Memory B cell (primary cell): ENCODE measurements around the gene LTBP3.

Experiments used
- ATAC-seq: fragments of 150-1000 bp; cut with Tn5 transposase; 2 replicates; pipeline ENCODE4 v1.10.0; 2021; ENCODE audit warnings: low read depth, mild to moderate bottlenecking, moderate library complexity
- DNase-seq, 2 donors: peaks; one replicate each; pipeline ENCODE4 v3.0.0; 2022; ENCODE audit warnings: low spot score in 2 of 2
- H3K27ac Mint-ChIP-seq: one replicate; pipeline ENCODE4 v1.8.0; 2022; ENCODE audit warnings: mild to moderate bottlenecking, moderate library complexity, mixed read lengths
- H3K27me3 Mint-ChIP-seq: one replicate; pipeline ENCODE4 v1.8.0; 2022; ENCODE audit warnings: mixed read lengths
- H3K36me3 Mint-ChIP-seq: one replicate; pipeline ENCODE4 v1.8.0; 2022; ENCODE audit warnings: mild to moderate bottlenecking, mixed read lengths
- H3K4me1 Mint-ChIP-seq: one replicate; pipeline ENCODE4 v1.8.0; 2022; ENCODE audit warnings: mixed read lengths
- H3K4me3 Mint-ChIP-seq: one replicate; pipeline ENCODE4 v1.8.0; 2022; ENCODE audit warnings: mild to moderate bottlenecking, moderate library complexity, mixed read lengths
- H3K9me3 Mint-ChIP-seq: one replicate; pipeline ENCODE4 v1.8.0; 2022; ENCODE audit warnings: mixed read lengths

LTBP3 gene

DNA sequence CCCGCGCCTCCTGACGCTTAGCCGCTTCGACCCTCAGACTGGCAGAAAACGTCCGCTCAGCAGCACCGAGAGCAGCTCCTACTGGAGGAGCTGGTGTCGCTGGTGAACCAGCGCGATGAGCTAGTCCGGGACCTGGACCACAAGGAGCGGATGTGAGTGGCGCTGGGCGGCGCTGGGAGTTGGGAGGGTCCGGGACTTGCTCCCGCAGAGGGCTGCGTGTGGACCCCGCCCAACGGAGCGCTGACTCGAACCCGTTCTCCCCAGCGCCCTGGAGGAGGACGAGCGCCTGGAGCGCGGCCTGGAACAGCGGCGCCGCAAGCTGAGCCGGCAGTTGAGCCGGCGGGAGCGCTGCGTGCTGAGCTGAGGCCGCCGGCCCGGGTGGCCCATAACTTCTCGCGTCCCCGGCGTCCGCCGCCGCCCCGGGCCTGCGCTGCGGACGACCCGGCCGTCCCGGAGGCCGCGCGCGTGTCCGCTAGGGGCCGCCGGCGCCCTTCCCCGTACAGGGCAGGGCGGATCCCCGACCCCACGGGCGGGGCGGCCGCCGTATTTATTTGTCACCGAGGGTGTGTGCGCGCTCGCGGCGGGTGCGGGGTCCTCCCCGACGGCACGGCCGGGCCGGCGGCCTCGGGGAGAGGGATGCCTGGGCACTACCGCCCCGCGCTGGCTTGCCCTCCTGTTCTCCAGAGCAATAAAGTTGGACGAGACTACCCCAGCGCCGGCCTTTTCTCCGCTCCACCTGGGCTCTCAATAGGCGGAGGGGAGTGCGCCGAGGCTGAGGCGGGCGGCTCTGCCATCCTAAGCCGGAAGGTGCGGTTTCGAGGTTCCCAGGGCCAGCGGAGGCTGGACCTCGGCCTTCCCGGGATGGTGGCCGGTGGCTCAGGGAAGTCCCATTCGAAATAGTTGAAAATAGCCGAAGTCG, 34.0 kb upstream of the LTBP3 start:
- no peak overlapping the region for H3K27ac Mint-ChIP-seq
- DNase-seq (no peak), ATAC-seq (no peak)
- no peaks in the 10 kb centered on the region for H3K9me3 Mint-ChIP-seq
- H3K4me3 Mint-ChIP-seq: no peak overlapping the region
- H3K4me1 Mint-ChIP-seq: peaks cover 28% of the 10 kb centered on the region
- no peaks in the 10 kb centered on the region for H3K27me3 Mint-ChIP-seq
- H3K36me3 Mint-ChIP-seq: peaks cover 7% of the 10 kb centered on the region

DNA sequence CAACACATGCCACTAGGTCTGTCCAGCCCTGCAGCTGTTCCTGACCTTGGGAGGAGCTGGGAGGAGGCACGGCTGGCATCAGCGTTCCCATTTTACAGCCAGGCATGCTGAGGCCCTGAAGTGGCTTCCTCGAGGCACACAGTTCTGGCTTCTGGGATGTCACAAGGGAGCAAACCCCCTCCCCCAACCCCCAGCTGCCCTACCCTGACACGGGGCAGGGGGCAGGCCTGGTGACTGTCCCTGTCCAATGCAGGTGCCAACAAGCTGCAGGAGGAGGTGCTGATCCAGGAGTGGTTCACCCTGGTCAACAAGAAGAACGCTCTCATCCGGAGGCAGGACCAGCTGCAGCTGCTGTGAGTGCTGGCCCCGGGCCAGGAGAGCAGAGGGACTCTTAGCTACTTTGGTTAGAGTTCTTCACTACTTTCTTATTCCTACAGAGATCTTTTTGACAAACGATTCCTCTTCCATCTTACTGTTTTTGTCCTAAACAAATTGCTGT, 32.1 kb upstream of the LTBP3 start:
- H3K27me3 Mint-ChIP-seq: no peaks in the 10 kb centered on the region
- DNase-seq (no peak), ATAC-seq (no peak)
- H3K36me3 Mint-ChIP-seq: peaks cover 7% of the 10 kb centered on the region
- no peak overlapping the region for H3K4me3 Mint-ChIP-seq
- no peak overlapping the region for H3K27ac Mint-ChIP-seq
- peaks cover 29% of the 10 kb centered on the region for H3K4me1 Mint-ChIP-seq
- H3K9me3 Mint-ChIP-seq: no peaks in the 10 kb centered on the region

DNA sequence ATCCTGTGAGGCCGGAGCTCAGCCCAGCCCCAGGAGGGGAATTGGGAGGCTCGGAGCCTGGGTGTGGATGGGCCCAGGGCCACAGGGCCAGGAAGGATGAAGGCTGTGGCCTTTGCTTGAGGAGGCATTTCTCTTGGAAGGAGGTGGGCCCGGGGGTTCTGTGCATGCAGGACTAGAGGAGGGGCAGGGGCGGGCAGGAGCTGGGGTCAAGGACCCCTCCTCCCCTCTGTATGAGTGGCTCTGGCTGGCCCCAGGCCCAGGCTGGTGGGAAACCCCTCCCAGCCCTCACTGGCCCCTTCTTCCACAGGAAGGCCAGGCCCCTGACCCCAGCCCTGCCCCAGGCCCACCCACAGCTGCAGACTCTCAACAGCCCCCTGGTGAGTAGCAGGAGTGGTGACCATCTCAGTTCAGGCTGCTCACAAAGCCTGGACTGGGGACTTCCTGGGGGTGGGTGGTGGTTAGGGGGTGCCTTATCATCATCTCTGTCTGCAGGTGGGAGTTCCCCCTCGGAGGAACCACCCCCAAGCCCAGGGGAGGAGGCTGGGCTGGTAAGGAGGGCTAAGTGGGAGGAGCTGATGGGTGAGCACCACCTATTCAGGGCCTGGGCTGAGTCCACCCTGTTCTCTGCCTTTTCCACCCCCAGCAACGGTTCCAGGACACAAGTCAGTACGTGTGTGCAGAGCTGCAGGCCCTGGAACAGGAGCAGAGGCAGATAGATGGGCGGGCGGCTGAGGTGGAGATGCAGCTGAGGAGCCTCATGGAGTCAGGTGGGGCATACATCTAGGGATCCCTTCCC, 31.5 kb upstream of the LTBP3 start:
- Mint-ChIP-seq H3K27ac (peak overlapping the region; percentile 96), H3K9me3 (no peaks in the 10 kb centered on the region), H3K4me3 (no peak overlapping the region), H3K4me1 (peaks cover 26% of the 10 kb centered on the region), H3K36me3 (peaks cover 7% of the 10 kb centered on the region), H3K27me3 (no peaks in the 10 kb centered on the region)
- DNase-seq (no peak), ATAC-seq (peak; percentile 14)

DNA sequence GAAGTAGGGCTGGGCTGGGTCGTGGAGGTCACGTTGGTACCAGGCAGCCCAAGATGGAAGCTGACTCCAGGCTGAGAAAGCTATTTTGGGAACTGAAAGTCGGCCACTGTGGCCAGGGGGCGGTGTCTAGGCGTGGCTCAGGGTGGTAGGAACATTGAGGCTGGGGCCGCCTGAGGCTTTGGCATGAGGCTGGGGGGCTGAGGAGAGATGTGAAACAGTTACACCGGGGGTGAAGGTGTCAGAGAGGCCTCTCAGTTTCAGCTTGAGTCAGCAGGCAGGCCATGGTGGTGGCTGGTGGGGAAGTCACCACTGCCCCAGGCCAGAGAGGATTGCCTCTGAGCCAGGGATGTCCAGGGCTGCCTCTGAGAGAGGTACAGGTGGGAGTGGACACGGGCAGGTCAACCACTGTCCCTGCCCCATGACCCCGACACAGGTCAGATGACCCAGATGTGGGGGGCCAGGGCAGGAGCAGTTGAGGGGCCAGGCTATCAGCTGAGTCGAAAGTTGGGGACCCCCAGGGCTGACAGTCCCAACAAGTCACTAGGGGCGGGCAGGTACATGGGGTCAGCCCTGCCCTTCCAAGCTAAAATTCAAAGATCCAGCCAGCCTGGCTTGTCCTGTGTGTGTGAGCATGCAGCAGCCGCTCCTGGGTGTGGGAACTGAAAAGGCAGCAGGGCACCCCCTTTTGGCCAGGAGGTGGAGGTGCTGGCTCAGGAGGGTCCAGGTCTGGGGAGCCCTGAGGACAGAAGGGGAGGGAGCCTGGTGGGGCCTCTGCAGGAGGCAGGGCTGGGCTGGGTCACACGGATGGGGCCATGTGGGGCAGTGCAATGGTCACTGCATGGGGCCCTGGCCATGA, 30.3 kb upstream of the LTBP3 start:
- Mint-ChIP-seq H3K27ac (peak overlapping the region; percentile 96), H3K36me3 (peaks cover 13% of the 10 kb centered on the region), H3K9me3 (no peaks in the 10 kb centered on the region), H3K4me1 (peaks cover 28% of the 10 kb centered on the region), H3K4me3 (peak overlapping the region; percentile 79), H3K27me3 (no peaks in the 10 kb centered on the region)
- ATAC-seq (peak; percentile 80), DNase-seq (peak; percentile 69 to 80)

DNA sequence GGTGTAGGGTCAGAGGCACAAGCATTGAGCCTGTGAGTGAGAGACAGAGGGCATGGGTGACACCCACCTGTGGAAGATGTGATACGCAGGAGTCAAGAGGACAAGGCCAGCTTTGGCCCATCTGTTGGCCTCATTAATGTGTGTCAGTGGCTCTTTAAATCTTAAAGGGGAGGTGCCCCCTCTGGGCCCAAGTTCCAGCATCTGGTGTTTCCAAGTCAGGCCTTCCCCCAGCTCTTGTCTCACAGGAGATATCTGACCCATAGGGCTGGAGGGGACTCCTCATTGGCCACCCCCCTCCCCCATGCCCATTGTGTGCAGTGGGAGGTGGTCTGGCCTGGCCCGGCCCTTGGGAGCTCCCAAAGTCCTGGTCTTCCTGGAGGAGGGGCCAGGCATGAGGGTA, 28.5 kb upstream of the LTBP3 start:
- H3K36me3 Mint-ChIP-seq: peaks cover 23% of the 10 kb centered on the region
- no peaks in the 10 kb centered on the region for H3K27me3 Mint-ChIP-seq
- H3K27ac Mint-ChIP-seq: peak overlapping the region; percentile 96
- ATAC-seq (no peak), DNase-seq (no peak)
- no peaks in the 10 kb centered on the region for H3K9me3 Mint-ChIP-seq
- no peak overlapping the region for H3K4me3 Mint-ChIP-seq
- H3K4me1 Mint-ChIP-seq: peaks cover 26% of the 10 kb centered on the region

DNA sequence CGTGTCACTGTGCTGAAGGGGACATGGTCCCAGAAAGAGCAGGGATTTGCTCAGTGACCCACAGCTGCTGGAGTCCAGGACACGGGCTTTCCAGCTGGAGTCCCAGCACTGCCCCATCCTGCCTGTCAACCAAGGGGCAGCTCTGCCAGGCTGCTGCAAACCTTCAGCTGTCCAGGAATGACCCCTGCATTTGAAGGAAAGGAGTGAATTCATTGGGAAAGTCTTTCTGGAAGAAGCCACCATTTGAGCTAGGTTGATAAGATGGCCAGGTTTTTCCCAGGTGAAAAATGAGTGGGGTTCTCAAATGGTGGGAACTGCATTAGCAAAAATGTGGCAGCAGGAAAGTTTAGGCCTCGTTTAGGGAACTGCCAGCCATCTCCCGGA, 28.1 kb upstream of the LTBP3 start:
- DNase-seq: no peak
- Mint-ChIP-seq H3K36me3 (peaks cover 25% of the 10 kb centered on the region), H3K27ac (peak overlapping the region; percentile 96), H3K9me3 (no peaks in the 10 kb centered on the region), H3K4me1 (peaks cover 26% of the 10 kb centered on the region), H3K4me3 (no peak overlapping the region), H3K27me3 (no peaks in the 10 kb centered on the region)
- no peak for ATAC-seq

DNA sequence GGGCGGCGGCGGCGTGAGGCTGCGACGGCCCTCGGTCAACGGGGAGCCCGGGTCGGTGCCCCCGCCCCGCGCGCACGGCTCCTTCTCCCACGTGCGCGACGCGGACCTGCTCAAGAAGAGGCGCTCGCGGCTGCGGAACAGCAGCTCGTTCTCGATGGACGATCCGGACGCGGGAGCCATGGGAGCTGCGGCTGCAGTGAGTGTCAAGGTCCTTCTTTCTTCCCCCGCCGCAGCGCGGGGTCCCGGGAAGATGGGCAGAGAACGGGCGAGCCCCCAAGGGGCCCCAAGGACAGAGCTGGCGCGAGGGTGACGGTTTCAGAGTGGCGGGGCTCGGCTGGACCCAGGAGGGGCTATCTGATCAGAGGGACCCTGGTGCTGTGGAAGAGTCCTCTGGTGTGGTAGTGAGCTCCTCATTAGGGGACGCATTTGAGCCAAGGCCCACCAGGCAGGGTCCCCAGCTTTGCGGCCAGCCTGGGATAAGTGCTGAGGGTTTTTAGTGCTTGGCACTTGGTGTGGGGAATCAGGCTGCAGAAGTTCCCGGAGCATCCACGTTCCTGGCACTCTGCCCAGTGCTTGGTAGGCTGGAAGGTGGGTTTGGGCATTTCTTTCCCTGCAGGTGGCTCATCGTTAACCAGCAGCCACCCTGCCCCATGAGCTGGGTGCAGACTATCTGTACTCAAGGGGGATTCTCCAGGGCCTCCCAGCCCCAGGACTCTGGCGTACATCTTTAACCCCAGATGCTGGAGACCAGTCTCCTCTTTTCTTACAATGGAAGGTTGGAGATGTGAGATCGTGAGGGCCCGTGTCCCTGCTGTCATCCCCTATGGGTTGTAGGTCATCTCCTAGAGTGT, 27.5 kb upstream of the LTBP3 start:
- ATAC-seq: no peak
- Mint-ChIP-seq H3K27ac (peak overlapping the region; percentile 96), H3K27me3 (no peaks in the 10 kb centered on the region), H3K4me3 (no peak overlapping the region), H3K36me3 (peaks cover 28% of the 10 kb centered on the region), H3K9me3 (no peaks in the 10 kb centered on the region), H3K4me1 (peaks cover 26% of the 10 kb centered on the region)
- no peak for DNase-seq

DNA sequence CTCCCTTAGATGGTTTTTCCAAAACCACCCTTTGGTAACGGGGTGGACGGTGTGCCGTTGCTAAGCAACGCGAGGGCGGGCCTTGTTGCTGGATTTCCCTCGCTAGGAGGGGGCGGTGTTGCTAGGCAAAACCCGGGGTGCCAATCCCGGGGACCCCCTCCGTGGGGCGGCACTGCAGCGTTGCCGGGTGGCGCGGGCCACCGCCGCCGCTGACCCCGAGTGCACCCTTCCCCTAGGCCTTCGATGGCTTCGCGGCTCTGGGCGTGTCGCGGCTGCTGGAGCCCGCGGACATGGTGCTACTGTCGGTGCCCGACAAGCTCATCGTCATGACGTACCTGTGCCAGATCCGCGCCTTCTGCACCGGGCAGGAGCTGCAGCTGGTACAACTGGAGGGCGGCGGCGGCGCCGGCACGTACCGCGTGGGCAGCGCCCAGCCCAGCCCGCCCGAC, 26.6 kb upstream of the LTBP3 start:
- Mint-ChIP-seq H3K27me3 (no peaks in the 10 kb centered on the region), H3K27ac (peak overlapping the region; percentile 39), H3K4me3 (no peak overlapping the region), H3K9me3 (no peaks in the 10 kb centered on the region), H3K4me1 (peaks cover 25% of the 10 kb centered on the region), H3K36me3 (peaks cover 31% of the 10 kb centered on the region)
- ATAC-seq (no peak), DNase-seq (no peak)

DNA sequence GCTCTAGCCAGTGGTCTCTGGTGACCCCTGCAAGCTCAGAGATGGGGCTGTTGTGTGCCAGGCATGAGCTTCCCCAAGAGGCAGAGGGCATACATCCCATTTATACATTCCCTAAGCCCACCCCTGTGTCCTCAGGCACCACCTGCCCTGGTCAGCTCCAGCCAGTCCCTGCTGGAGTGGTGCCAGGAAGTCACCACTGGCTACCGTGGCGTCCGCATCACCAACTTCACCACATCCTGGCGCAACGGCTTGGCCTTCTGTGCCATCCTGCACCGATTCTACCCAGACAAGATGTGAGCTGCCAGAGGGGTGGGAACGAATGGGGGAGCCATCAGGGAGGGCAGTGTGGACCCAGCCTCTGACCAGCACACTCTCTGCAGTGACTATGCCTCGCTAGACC, 25.9 kb upstream of the LTBP3 start:
- DNase-seq (no peak), ATAC-seq (no peak)
- Mint-ChIP-seq H3K9me3 (no peaks in the 10 kb centered on the region), H3K4me1 (peaks cover 22% of the 10 kb centered on the region), H3K36me3 (peaks cover 36% of the 10 kb centered on the region), H3K4me3 (no peak overlapping the region), H3K27ac (peak overlapping the region; percentile 39), H3K27me3 (no peaks in the 10 kb centered on the region)

DNA sequence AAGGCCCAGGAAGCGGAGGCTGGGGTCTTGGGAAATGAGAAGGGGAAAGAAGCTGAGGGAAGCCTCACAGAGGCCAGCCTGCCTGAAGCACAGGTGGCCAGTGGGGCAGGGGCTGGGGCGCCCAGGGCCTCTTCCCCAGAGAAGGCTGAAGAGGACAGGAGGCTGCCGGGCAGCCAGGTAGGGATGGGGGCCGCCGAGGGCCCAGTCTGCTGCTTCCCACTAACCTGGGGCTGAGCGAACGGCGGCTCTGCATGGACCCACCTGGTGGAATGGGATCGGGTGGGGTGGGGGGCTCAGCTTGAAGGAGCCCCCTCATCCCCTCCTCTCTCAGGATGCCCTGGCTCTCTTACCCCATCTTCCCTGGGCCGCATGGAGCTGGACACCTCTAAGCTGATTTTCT, 25.4 kb upstream of the LTBP3 start:
- Mint-ChIP-seq H3K36me3 (peaks cover 36% of the 10 kb centered on the region), H3K4me1 (peaks cover 20% of the 10 kb centered on the region), H3K27me3 (no peaks in the 10 kb centered on the region), H3K9me3 (no peaks in the 10 kb centered on the region), H3K4me3 (no peak overlapping the region), H3K27ac (peak overlapping the region; percentile 39)
- DNase-seq (no peak), ATAC-seq (no peak)

DNA sequence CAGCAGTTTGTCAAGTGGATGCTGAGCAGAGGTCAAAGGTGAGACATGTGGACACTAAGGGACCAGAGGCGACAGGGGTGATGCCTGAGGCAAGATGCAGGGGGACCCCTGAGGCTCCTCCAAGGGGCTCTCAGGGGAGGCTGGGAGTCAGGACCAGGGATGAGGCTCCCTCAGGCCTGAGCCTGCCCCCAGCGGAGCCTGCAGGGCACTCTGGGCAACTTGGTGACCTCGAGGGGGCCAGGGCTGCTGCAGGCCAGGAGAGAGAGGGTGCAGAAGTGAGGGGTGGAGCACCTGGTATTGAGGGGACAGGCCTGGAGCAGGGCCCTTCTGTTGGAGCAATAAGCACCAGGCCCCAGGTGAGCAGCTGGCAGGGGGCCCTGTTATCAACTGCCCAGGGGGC, 23.8 kb upstream of the LTBP3 start:
- no peak for DNase-seq
- no peak for ATAC-seq
- Mint-ChIP-seq H3K4me3 (no peak overlapping the region), H3K27me3 (no peaks in the 10 kb centered on the region), H3K4me1 (peaks cover 24% of the 10 kb centered on the region), H3K27ac (peak overlapping the region; percentile 24), H3K36me3 (peaks cover 40% of the 10 kb centered on the region), H3K9me3 (no peaks in the 10 kb centered on the region)

DNA sequence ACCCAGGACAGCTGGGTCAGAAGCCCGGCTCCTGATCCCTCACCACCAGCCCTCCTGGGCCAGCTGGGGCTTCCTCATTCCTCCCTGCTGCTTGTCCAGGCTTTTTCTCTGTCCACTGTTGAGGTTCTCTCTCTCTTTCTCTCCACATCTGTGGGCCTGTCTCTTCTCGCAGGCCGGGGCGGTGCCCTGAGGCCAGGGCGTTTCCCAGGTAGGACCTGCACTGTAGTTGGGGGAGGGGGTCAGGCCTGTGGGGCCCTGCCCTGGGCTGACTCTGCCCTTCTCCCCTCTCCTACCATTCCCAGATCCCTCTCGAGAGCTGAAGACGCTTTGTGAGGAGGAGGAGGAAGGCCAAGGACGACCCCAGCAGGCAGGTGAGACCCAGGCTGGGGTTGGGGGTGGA, 22.6 kb upstream of the LTBP3 start:
- Mint-ChIP-seq H3K36me3 (peaks cover 40% of the 10 kb centered on the region), H3K4me1 (peaks cover 22% of the 10 kb centered on the region), H3K27me3 (no peaks in the 10 kb centered on the region), H3K27ac (no peak overlapping the region), H3K9me3 (no peaks in the 10 kb centered on the region), H3K4me3 (no peak overlapping the region)
- no peak for ATAC-seq
- DNase-seq: no peak
